ENCODE results near the gene GEMIN5.

- TF ChIP-seq CTBP1 (IDR thresholded peaks at IDR 0.05; ENCODE audit: borderline replicate concordance) (no peak), ELF4 (IDR thresholded peaks at IDR 0.05) (no peak), ZNF384 (IDR thresholded peaks at IDR 0.05) (no peak), SP1 (IDR thresholded peaks at IDR 0.05) (no peak), SUZ12 (IDR thresholded peaks at IDR 0.05) (no peak), ARNT (IDR thresholded peaks at IDR 0.05) (no peak)
Measured at GRCh38 chr5:154949781-154950180, 11.8 kb upstream of the GEMIN5 start.

Data from HEK293T (cell line).